ENCODE data around the gene PMPCA.

PMPCA gene

GRCh38 chr9:136436055-136436634 lies 25.7 kb downstream of the PMPCA start:
- Histone ChIP-seq H3F3A (ENCODE audit: insufficient read depth, low read length) (no peaks in the 10 kb centered on the region), H3K9me2 (ENCODE audit: low read depth, low read length) (no peaks in the 10 kb centered on the region), H3K79me2 (ENCODE audit: insufficient read depth, low read length) (no peaks in the 10 kb centered on the region), H3K4me3 (ENCODE audit: low read depth, low read length, poor library complexity, severe bottlenecking) (no peak overlapping the region), H3K36me3 (ENCODE audit: insufficient read depth, low read length) (peaks cover 5% of the 10 kb centered on the region), H2AFZ (ENCODE audit: low read length) (no peak overlapping the region), H4K20me1 (ENCODE audit: insufficient read depth, low read length) (no peaks in the 10 kb centered on the region), H3K4me1 (ENCODE audit: insufficient read depth, low read length, severe bottlenecking) (peaks cover 30% of the 10 kb centered on the region), H3K27ac (ENCODE audit: low read depth, low read length, poor library complexity, severe bottlenecking) (no peak overlapping the region), H3K9ac (ENCODE audit: low read length) (no peak overlapping the region), H3K27me3 (ENCODE audit: insufficient read depth, low read length) (no peaks in the 10 kb centered on the region), H3K9me3 (ENCODE audit: low read length) (no peaks in the 10 kb centered on the region), H3K4me2 (ENCODE audit: low read length) (no peak overlapping the region)
- TF ChIP-seq CTCF (IDR thresholded peaks at IDR 0.05; ENCODE audit: low read length) (no peak), EZH2 (IDR thresholded peaks at IDR 0.05; ENCODE audit: borderline replicate concordance, low read length) (no peak)

GRCh38 chr9:136437430-136437829 lies 27.0 kb downstream of the PMPCA start:
- H3K4me3 ChIP-seq (ENCODE audit: low read depth, low read length, poor library complexity, severe bottlenecking), result peak overlapping the region; percentile 75
- H4K20me1 ChIP-seq (ENCODE audit: insufficient read depth, low read length), result no peaks in the 10 kb centered on the region
- peak overlapping the region; percentile 81; the same call in 1 of the 2 replicates for H3K9ac ChIP-seq (ENCODE audit: low read length)
- TF ChIP-seq EZH2 (IDR thresholded peaks at IDR 0.05; ENCODE audit: borderline replicate concordance, low read length) (no peak), CTCF (IDR thresholded peaks at IDR 0.05; ENCODE audit: low read length) (no peak)
- H3K4me2 ChIP-seq (ENCODE audit: low read length), result peak overlapping the region; percentile 94
- H2AFZ ChIP-seq (ENCODE audit: low read length), result no peak overlapping the region
- H3K36me3 ChIP-seq (ENCODE audit: insufficient read depth, low read length), result peaks cover 16% of the 10 kb centered on the region
- H3K27ac ChIP-seq (ENCODE audit: low read depth, low read length, poor library complexity, severe bottlenecking), result no peak overlapping the region
- H3F3A ChIP-seq (ENCODE audit: insufficient read depth, low read length), result no peaks in the 10 kb centered on the region
- no peaks in the 10 kb centered on the region for H3K9me2 ChIP-seq (ENCODE audit: low read depth, low read length)
- H3K9me3 ChIP-seq (ENCODE audit: low read length), result no peaks in the 10 kb centered on the region
- no peaks in the 10 kb centered on the region for H3K27me3 ChIP-seq (ENCODE audit: insufficient read depth, low read length)
- H3K4me1 ChIP-seq (ENCODE audit: insufficient read depth, low read length, severe bottlenecking), result peaks cover 30% of the 10 kb centered on the region
- no peaks in the 10 kb centered on the region for H3K79me2 ChIP-seq (ENCODE audit: insufficient read depth, low read length)

GRCh38 chr9:136437839-136438547 lies 27.5 kb downstream of the PMPCA start:
- no peaks in the 10 kb centered on the region for H4K20me1 ChIP-seq (ENCODE audit: insufficient read depth, low read length)
- H3K9ac ChIP-seq (ENCODE audit: low read length), result peak overlapping the region; percentile 81
- H3K79me2 ChIP-seq (ENCODE audit: insufficient read depth, low read length), result no peaks in the 10 kb centered on the region
- no peaks in the 10 kb centered on the region for H3F3A ChIP-seq (ENCODE audit: insufficient read depth, low read length)
- no peak overlapping the region for H2AFZ ChIP-seq (ENCODE audit: low read length)
- peak overlapping the region; percentile 75 for H3K4me3 ChIP-seq (ENCODE audit: low read depth, low read length, poor library complexity, severe bottlenecking)
- TF ChIP-seq CTCF (IDR thresholded peaks at IDR 0.05; ENCODE audit: low read length) (no peak), EZH2 (IDR thresholded peaks at IDR 0.05; ENCODE audit: borderline replicate concordance, low read length) (no peak)
- no peaks in the 10 kb centered on the region for H3K9me3 ChIP-seq (ENCODE audit: low read length)
- peaks cover 30% of the 10 kb centered on the region for H3K4me1 ChIP-seq (ENCODE audit: insufficient read depth, low read length, severe bottlenecking)
- H3K4me2 ChIP-seq (ENCODE audit: low read length), result peak overlapping the region; percentile 94
- no peaks in the 10 kb centered on the region for H3K27me3 ChIP-seq (ENCODE audit: insufficient read depth, low read length)
- no peak overlapping the region for H3K27ac ChIP-seq (ENCODE audit: low read depth, low read length, poor library complexity, severe bottlenecking)
- peaks cover 22% of the 10 kb centered on the region for H3K36me3 ChIP-seq (ENCODE audit: insufficient read depth, low read length)
- H3K9me2 ChIP-seq (ENCODE audit: low read depth, low read length), result no peaks in the 10 kb centered on the region

Data from OCI-LY1 (cell line).